LNCAP (cell line): Measurements from ENCODE around the gene CPVL.
A peak's percentile ranks its signal among the peaks of the same experiment; 100 is the strongest.

ENCODE experiments used
- CTCF ChIP-seq: fragments of 450-650 bp; IDR thresholded peaks from 2 replicates; pipeline ENCODE4 v1.5.1; 2017; ENCODE audit warnings: mild to moderate bottlenecking

CPVL gene

GRCh38 chr7:29146057-29146706 lies at the start of gene CPVL:
TSS of gene CPVL (minus strand) at chr7:29146537. CDS start at chr7:29121061, 25,476 bp downstream.
- no peak for TF ChIP-seq CTCF

GRCh38 chr7:29194594-29195427 lies 48.5 kb upstream of the CPVL start, which contains the start of gene CHN2:
TSS of gene CHN2 (plus strand) at chr7:29194775.
- TF ChIP-seq CTCF: peak; percentile 22; the same call in 1 of the 2 replicates

- TF ChIP-seq CTCF: no peak
These were observed 47.9 kb upstream of the CPVL start for GRCh38 chr7:29194206-29194593.

- no peak for TF ChIP-seq CTCF
These were observed 47.2 kb upstream of the CPVL start for GRCh38 chr7:29193316-29194205.

GRCh38 chr7:29192811-29193210 lies 46.5 kb upstream of the CPVL start:
- no peak for TF ChIP-seq CTCF

GRCh38 chr7:29192323-29192722 lies 46.0 kb upstream of the CPVL start:
- no peak for TF ChIP-seq CTCF

- TF ChIP-seq CTCF: no peak
These were observed 44.2 kb upstream of the CPVL start for GRCh38 chr7:29190349-29191045.
